Mesothelial cell of epicardium (in vitro differentiated cells): Measurements from ENCODE around the gene CFAP73. TPM values are rescaled to one million over a fixed set of nuclear protein-coding genes. Genes with fewer than 3 reads are reported as not detected.
"Not testable (repeated sequence)": the region's sequence is repeated elsewhere in the genome, so short reads cannot be mapped to it uniquely, and the experiment has no call there.

ENCODE experiments used
- DNase-seq, 2 experiments: peaks; one replicate each; pipeline ENCODE4 v3.0.0; 2021; ENCODE audit warnings: low spot score in 2 of 2; ENCODE audit not compliant: unreplicated experiment in 2 of 2
- H3K27ac Mint-ChIP-seq: 2 replicates; pipeline ENCODE4 v1.8.0; 2021; ENCODE audit warnings: mixed read lengths
- H3K27me3 Mint-ChIP-seq: 2 replicates; pipeline ENCODE4 v1.8.0; 2021; ENCODE audit warnings: low read depth, mixed read lengths
- H3K36me3 Mint-ChIP-seq: 2 replicates; pipeline ENCODE4 v1.8.0; 2021; ENCODE audit warnings: mixed read lengths
- H3K4me1 Mint-ChIP-seq: 2 replicates; pipeline ENCODE4 v1.8.0; 2021; ENCODE audit warnings: mixed read lengths
- H3K4me3 Mint-ChIP-seq: 2 replicates; pipeline ENCODE4 v1.8.0; 2021; ENCODE audit warnings: mild to moderate bottlenecking, moderate library complexity, mixed read lengths
- H3K9me3 Mint-ChIP-seq: 2 replicates; pipeline ENCODE4 v1.8.0; 2021; ENCODE audit warnings: mixed read lengths
- total RNA-seq: library from RNA; stranded (reverse); gene quantifications from 3 replicates; pipeline ENCODE4 v1.2.1, GENCODE V29; 2021
- TF ChIP-seq, protein P1 (sequence below): fragments of 200-600 bp; sonication (generic); IDR thresholded peaks from one replicate; pipeline ENCODE4 v1.5.0; 2021; ENCODE audit warnings: antibody characterized with exemption; ENCODE audit not compliant: unreplicated experiment

Gene CFAP73
- total RNA-seq, 1 donor from 2014 or later, result not detected

DNA sequence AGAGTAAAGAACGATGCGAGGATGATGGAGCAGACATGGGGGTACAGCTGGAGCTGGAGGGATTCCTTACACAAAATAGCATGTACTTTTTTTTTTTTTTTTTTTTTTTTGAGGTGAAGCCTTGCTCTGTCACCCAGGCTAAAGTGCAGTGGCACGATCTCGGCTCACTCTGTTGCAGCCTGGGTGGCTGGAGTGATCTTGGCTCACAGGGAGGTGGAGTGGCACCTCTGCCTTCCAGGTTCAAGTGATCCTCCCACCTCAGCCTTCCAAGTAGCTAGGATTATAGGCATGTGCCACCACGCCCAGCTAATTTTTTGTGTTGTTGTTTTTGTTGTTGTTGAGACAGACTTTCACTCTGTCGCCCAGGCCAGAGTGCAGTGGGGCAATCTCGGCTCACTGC is 8.8 kb upstream of the CFAP73 start:
- DNase-seq, result no peak
- H3K36me3 Mint-ChIP-seq, result no peaks in the 10 kb centered on the region
- H3K9me3 Mint-ChIP-seq, result no peaks in the 10 kb centered on the region
- peaks cover 14% of the 10 kb centered on the region for H3K27me3 Mint-ChIP-seq
- H3K27ac Mint-ChIP-seq, result no peak overlapping the region
- H3K4me1 Mint-ChIP-seq, result peaks cover 4% of the 10 kb centered on the region
- TF ChIP-seq, protein P1, sequence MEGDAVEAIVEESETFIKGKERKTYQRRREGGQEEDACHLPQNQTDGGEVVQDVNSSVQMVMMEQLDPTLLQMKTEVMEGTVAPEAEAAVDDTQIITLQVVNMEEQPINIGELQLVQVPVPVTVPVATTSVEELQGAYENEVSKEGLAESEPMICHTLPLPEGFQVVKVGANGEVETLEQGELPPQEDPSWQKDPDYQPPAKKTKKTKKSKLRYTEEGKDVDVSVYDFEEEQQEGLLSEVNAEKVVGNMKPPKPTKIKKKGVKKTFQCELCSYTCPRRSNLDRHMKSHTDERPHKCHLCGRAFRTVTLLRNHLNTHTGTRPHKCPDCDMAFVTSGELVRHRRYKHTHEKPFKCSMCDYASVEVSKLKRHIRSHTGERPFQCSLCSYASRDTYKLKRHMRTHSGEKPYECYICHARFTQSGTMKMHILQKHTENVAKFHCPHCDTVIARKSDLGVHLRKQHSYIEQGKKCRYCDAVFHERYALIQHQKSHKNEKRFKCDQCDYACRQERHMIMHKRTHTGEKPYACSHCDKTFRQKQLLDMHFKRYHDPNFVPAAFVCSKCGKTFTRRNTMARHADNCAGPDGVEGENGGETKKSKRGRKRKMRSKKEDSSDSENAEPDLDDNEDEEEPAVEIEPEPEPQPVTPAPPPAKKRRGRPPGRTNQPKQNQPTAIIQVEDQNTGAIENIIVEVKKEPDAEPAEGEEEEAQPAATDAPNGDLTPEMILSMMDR, result no peak
- no peak overlapping the region for H3K4me3 Mint-ChIP-seq

DNA sequence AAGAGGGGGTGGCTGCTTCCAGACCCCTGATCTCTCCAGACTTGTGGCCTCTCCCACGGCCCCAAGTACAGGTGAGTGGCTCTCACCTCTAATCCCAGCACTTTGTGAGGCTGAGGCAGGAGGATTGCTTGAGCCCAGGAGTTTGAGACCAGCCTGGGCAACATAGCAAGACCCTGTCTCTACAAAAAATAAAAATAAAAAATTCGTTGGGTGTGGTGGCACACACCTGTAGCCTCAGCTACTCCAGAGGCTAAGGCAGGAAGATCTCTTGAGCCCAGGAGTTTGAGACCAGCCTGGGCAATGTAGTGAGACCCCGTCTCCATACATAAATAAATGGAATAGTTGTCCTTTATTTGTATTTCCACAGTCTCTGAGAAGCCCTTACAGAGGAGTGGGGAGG is 7.8 kb upstream of the CFAP73 start:
- not testable (repeated sequence) for H3K27ac Mint-ChIP-seq, H3K36me3 Mint-ChIP-seq, H3K4me3 Mint-ChIP-seq, H3K9me3 Mint-ChIP-seq, H3K4me1 Mint-ChIP-seq, H3K27me3 Mint-ChIP-seq, DNase-seq

DNA sequence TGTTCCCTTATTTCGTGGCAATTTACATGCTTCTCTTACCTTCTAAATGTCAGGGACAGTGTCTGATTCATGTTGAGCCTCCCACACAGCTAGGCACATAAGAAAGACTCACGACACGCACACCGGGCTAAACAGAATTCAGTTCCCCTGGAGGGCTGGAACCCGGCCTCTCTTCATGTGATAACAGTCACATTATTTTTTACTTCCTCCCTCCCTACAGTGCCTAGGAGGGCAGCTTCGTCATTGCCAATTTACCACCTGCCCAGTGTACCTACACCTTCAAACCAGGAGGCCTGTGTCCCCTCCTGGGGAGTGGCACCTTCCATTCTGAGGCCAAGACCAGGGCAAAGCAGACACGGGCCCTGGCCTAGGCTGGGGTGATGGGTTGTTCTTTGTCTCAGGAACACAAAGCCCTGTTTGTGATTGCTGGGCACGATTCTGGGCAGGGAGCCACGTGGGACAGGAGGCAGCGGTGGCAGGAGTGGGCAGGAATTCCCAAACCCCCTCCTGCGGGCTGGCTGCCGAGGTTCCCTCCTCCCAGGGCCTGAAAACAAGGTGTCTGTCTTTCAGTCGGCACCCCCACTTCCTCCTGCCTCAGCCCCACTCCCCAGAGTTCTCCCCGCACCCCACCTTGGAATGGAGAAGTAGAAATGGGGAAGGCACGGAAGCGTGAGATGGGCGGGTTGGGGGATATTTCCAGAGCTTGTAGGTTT is 7.2 kb upstream of the CFAP73 start:
- Mint-ChIP-seq H3K4me3 (no peak overlapping the region), H3K27ac (no peak overlapping the region), H3K27me3 (peaks cover 2% of the 10 kb centered on the region), H3K4me1 (no peaks in the 10 kb centered on the region), H3K9me3 (peaks cover 3% of the 10 kb centered on the region), H3K36me3 (no peaks in the 10 kb centered on the region)
- TF ChIP-seq, protein P1, result no peak
- no peak for DNase-seq

DNA sequence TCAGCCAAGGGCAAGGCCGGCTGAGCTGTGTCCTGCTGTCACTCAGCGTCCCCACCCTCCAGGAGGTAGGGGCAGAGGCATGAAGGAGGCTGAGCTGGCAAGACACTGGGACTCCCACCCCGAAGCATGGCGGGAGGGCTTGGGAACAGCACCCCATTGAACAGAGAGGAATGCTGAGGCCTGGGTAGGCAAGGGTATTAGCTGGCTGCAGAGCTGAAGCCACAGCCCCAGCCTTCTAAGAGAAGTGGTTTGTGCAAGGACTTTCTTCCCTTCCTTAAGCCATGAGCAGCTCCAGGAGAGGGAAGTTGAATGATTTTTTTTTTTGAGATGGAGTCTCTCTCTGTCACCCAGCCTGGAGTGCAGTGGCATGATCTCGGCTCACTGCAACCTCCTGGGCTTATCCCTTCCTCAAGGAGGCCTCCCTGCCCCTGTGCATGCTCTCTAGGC is 6.6 kb upstream of the CFAP73 start:
- H3K36me3 Mint-ChIP-seq, result no peaks in the 10 kb centered on the region
- H3K27ac Mint-ChIP-seq, result no peak overlapping the region
- H3K9me3 Mint-ChIP-seq, result peaks cover 6% of the 10 kb centered on the region
- peaks cover 4% of the 10 kb centered on the region for H3K27me3 Mint-ChIP-seq
- TF ChIP-seq, protein P1, result no peak
- DNase-seq, result no peak
- H3K4me3 Mint-ChIP-seq, result no peak overlapping the region
- H3K4me1 Mint-ChIP-seq, result no peaks in the 10 kb centered on the region

DNA sequence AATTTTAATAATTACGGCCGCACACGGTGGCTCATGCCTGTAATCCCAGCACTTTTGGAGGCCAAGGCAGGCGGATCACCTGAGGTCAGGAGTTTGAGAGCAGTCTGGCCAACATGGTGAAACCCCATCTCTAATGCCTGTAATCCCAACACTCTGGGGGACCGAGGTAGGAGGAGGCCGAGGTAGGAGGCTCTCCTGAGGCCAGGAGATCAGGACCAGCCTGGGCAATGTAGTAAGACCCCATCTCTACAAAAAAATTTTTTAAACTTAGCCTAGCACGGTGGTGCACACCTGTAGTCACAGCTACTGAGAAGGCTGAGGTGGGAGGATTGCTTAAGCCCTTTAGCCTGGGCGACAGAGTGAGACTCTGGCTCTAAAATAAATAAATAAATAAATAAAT is 5.6 kb upstream of the CFAP73 start:
- Mint-ChIP-seq H3K4me3 (no peak overlapping the region), H3K4me1 (no peaks in the 10 kb centered on the region), H3K36me3 (no peaks in the 10 kb centered on the region), H3K27ac (no peak overlapping the region), H3K9me3 (peaks cover 6% of the 10 kb centered on the region), H3K27me3 (peaks cover 4% of the 10 kb centered on the region)
- TF ChIP-seq, protein P1, result no peak
- DNase-seq, result no peak

- TF ChIP-seq, protein P1, result no peak
Measured at GRCh38 chr12:113144806-113145205, 4.7 kb upstream of the CFAP73 start.

More at GRCh38 chr12:113144806-113145205, 4.7 kb upstream of the CFAP73 start:
- no peak for DNase-seq
- Mint-ChIP-seq H3K4me1 (peaks cover 4% of the 10 kb centered on the region), H3K27me3 (peaks cover 4% of the 10 kb centered on the region), H3K36me3 (no peaks in the 10 kb centered on the region), H3K9me3 (peaks cover 6% of the 10 kb centered on the region), H3K27ac (no peak overlapping the region), H3K4me3 (no peak overlapping the region)
